Smooth muscle cell (in vitro differentiated cells): ENCODE data around the gene OCLN. TPM values are rescaled to one million over a fixed set of nuclear protein-coding genes. Genes with fewer than 3 reads are reported as not detected.

Experiments used
- DNase-seq: peaks from one replicate; lab custom pipeline; 2025; ENCODE audit not compliant: unreplicated experiment; lab: John Stamatoyannopoulos, UW
- H2AFZ ChIP-seq: fragments of 200-600 bp; sonication (generic); 2 replicates; pipeline ENCODE4 v1.6.0; 2016; ENCODE audit warnings: antibody characterized with exemption, low read depth, mild to moderate bottlenecking
- H3F3A ChIP-seq: fragments of 200-600 bp; sonication (generic); 2 replicates; pipeline ENCODE4 v1.6.0; 2017; ENCODE audit warnings: antibody characterized with exemption, low read depth
- H3K27ac ChIP-seq: fragments of 200-600 bp; sonication (generic); 2 replicates; pipeline ENCODE4 v1.5.1; 2016; ENCODE audit warnings: low read depth, mild to moderate bottlenecking
- H3K27me3 ChIP-seq: fragments of 200-600 bp; sonication (generic); 2 replicates; pipeline ENCODE4 v1.6.1; 2016; ENCODE audit warnings: low read depth, mild to moderate bottlenecking
- H3K36me3 ChIP-seq: fragments of 200-600 bp; sonication (generic); 2 replicates; pipeline ENCODE4 v1.5.1; 2016; ENCODE audit warnings: low read depth
- H3K4me1 ChIP-seq: fragments of 200-600 bp; sonication (generic); 2 replicates; pipeline ENCODE4 v1.5.1; 2016; ENCODE audit warnings: low read depth
- H3K4me2 ChIP-seq: fragments of 200-600 bp; sonication (generic); 2 replicates; pipeline ENCODE4 v1.6.0; 2016; ENCODE audit warnings: mild to moderate bottlenecking
- H3K4me3 ChIP-seq: fragments of 200-600 bp; sonication (generic); 2 replicates; pipeline ENCODE4 v1.5.1; 2016; ENCODE audit warnings: mild to moderate bottlenecking
- H3K79me2 ChIP-seq: fragments of 200-600 bp; sonication (generic); 2 replicates; pipeline ENCODE4 v1.6.0; 2016; ENCODE audit warnings: low read depth, mild to moderate bottlenecking
- H3K9ac ChIP-seq: fragments of 200-600 bp; sonication (generic); 2 replicates; pipeline ENCODE4 v1.6.0; 2016; ENCODE audit warnings: low read depth
- H3K9me3 ChIP-seq: fragments of 200-600 bp; sonication (generic); replicated peaks from 2 replicates; pipeline ENCODE4 v1.5.1; 2016; ENCODE audit warnings: low read depth
- H4K20me1 ChIP-seq: fragments of 200-600 bp; sonication (generic); 2 replicates; pipeline ENCODE4 v1.6.0; 2016; ENCODE audit warnings: low read depth
- CTCF ChIP-seq: fragments of 200-600 bp; sonication (generic); IDR thresholded peaks from 2 replicates; pipeline ENCODE4 v1.5.1; 2017; ENCODE audit warnings: borderline replicate concordance, mild to moderate bottlenecking, antibody characterized with exemption; ENCODE audit not compliant: insufficient read depth, poor library complexity, severe bottlenecking
- WGBS: methylation state at CpG from one replicate; pipeline ENCODE4 v1.1.7; 2016; ENCODE audit warnings: low lambda C conversion rate; 5-methylcytosine and 5-hydroxymethylcytosine counted together
- polyA plus RNA-seq: library from polyadenylated mRNA; unstranded; fragments of >200 nt; fragmentation: Nextera tagmentation; extraction: Ambion mirVana; gene quantifications from 2 replicates; pipeline ENCODE4 v1.2.1, GENCODE V29; 2016
- total RNA-seq: library from RNA; depleted of rRNA; stranded (reverse); fragments of >200 nt; gene quantifications from 2 replicates; pipeline ENCODE4 v1.2.3, GENCODE V29; 2014

OCLN gene
- total and polyA plus RNA-seq, 2 experiments from 2014 or later, result 0.94 to 10.4 TPM

GRCh38 chr5:69516769-69517168 lies 24.2 kb downstream of the OCLN start:
- Histone ChIP-seq H3F3A (peaks cover 8% of the 10 kb centered on the region), H3K27ac (no peak overlapping the region), H3K4me1 (no peaks in the 10 kb centered on the region), H3K9me3 (no peaks in the 10 kb centered on the region), H3K36me3 (no peaks in the 10 kb centered on the region), H3K27me3 (no peaks in the 10 kb centered on the region), H2AFZ (no peak overlapping the region), H3K4me2 (no peak overlapping the region), H3K4me3 (no peak overlapping the region), H3K9ac (no peak overlapping the region), H4K20me1 (no peaks in the 10 kb centered on the region), H3K79me2 (no peaks in the 10 kb centered on the region)
- WGBS, result 93% methylated on average over 1 of the region's 1 CpG
- no peak for DNase-seq
- TF ChIP-seq CTCF, result no peak

GRCh38 chr5:69517763-69518212 lies 25.2 kb downstream of the OCLN start:
- H3K9ac ChIP-seq, result no peak overlapping the region
- no peaks in the 10 kb centered on the region for H3K79me2 ChIP-seq
- H2AFZ ChIP-seq, result no peak overlapping the region
- no peak for TF ChIP-seq CTCF
- no peak for DNase-seq
- H3K4me1 ChIP-seq, result no peaks in the 10 kb centered on the region
- H3K36me3 ChIP-seq, result no peaks in the 10 kb centered on the region
- no peak overlapping the region for H3K4me2 ChIP-seq
- 41% methylated on average over 4 of the region's 4 CpGs for WGBS
- peaks cover 8% of the 10 kb centered on the region for H3F3A ChIP-seq
- H3K27ac ChIP-seq, result no peak overlapping the region
- H3K27me3 ChIP-seq, result no peaks in the 10 kb centered on the region
- no peaks in the 10 kb centered on the region for H4K20me1 ChIP-seq
- H3K9me3 ChIP-seq, result no peaks in the 10 kb centered on the region
- H3K4me3 ChIP-seq, result no peak overlapping the region

GRCh38 chr5:69519285-69519684 lies 26.7 kb downstream of the OCLN start:
- no peak overlapping the region for H3K4me2 ChIP-seq
- H3K9me3 ChIP-seq, result no peaks in the 10 kb centered on the region
- no peak overlapping the region for H3K27ac ChIP-seq
- DNase-seq, result no peak
- no peaks in the 10 kb centered on the region for H3K79me2 ChIP-seq
- H3K27me3 ChIP-seq, result no peaks in the 10 kb centered on the region
- no peaks in the 10 kb centered on the region for H3K36me3 ChIP-seq
- 68% methylated on average over 2 of the region's 2 CpGs for WGBS
- no peak for TF ChIP-seq CTCF
- H4K20me1 ChIP-seq, result no peaks in the 10 kb centered on the region
- no peaks in the 10 kb centered on the region for H3K4me1 ChIP-seq
- H3K4me3 ChIP-seq, result no peak overlapping the region
- H2AFZ ChIP-seq, result no peak overlapping the region
- no peak overlapping the region for H3K9ac ChIP-seq
- peaks cover 3% of the 10 kb centered on the region for H3F3A ChIP-seq

- H3K36me3 ChIP-seq, result no peaks in the 10 kb centered on the region
- TF ChIP-seq CTCF, result no peak
- no peak overlapping the region for H3K4me3 ChIP-seq
- no peak overlapping the region for H3K9ac ChIP-seq
- H3K9me3 ChIP-seq, result no peaks in the 10 kb centered on the region
- H3K4me1 ChIP-seq, result no peaks in the 10 kb centered on the region
- H3F3A ChIP-seq, result peaks cover 3% of the 10 kb centered on the region
- H3K27me3 ChIP-seq, result no peaks in the 10 kb centered on the region
- H3K79me2 ChIP-seq, result no peaks in the 10 kb centered on the region
- 93% methylated on average over 3 of the region's 3 CpGs for WGBS
- H2AFZ ChIP-seq, result no peak overlapping the region
- no peak overlapping the region for H3K4me2 ChIP-seq
- no peaks in the 10 kb centered on the region for H4K20me1 ChIP-seq
- DNase-seq, result no peak
- H3K27ac ChIP-seq, result no peak overlapping the region
Measured at GRCh38 chr5:69522035-69522434, 29.4 kb downstream of the OCLN start.
